ENCODE results near the gene LRATD1. TPM values are rescaled to one million over a fixed set of nuclear protein-coding genes. Genes with fewer than 3 reads are reported as not detected.

The LRATD1 gene
- total RNA-seq, 1 experiment from 2014 or later = 0.27 TPM

- Histone ChIP-seq H3K4me3 (ENCODE audit: low read depth, low read length) (no peak overlapping the region), H3K36me3 (ENCODE audit: control insufficient read depth, insufficient read depth, low read length) (no peaks in the 10 kb centered on the region), H3K27me3 (replicated peaks; ENCODE audit: control insufficient read depth, insufficient read depth, low read length) (no peaks in the 10 kb centered on the region), H3K9me3 (no peaks in the 10 kb centered on the region), H3K4me1 (no peaks in the 10 kb centered on the region)
- no peak for TF ChIP-seq CTCF (IDR thresholded peaks at IDR 0.05; ENCODE audit: insufficient read depth in 1 of 2, low read depth in 1 of 2, low read length in 1 of 2, severe bottlenecking in 1 of 2, unreplicated experiment in 1 of 2)
- intact Hi-C loops (cut with micrococcal nuclease; ENCODE audit: unreplicated experiment) = no loop called here
- no TSS peak for BruUV-seq (replicated peaks)
- Mint-ChIP-seq H3K27ac (ENCODE audit: unreplicated experiment) (no peak overlapping the region), H3K4me3 (ENCODE audit: unreplicated experiment) (no peak overlapping the region), H3K27me3 (ENCODE audit: insufficient read depth, unreplicated experiment) (no peaks in the 10 kb centered on the region), H3K36me3 (ENCODE audit: insufficient read depth, unreplicated experiment) (no peaks in the 10 kb centered on the region), H3K9me3 (ENCODE audit: unreplicated experiment) (no peaks in the 10 kb centered on the region), H3K4me1 (ENCODE audit: low read depth, unreplicated experiment) (no peaks in the 10 kb centered on the region)
- ChIA-PET POLR2A (no interaction called here), CTCF (no interaction called here)
- no peak for DNase-seq
Observed at GRCh38 chr2:14650066-14650465, 17.5 kb downstream of the LRATD1 start.

GRCh38 chr2:14654835-14655282 lies 22.3 kb downstream of the LRATD1 start:
- H3K27ac Mint-ChIP-seq (ENCODE audit: unreplicated experiment) = no peak overlapping the region
- TF ChIP-seq CTCF (IDR thresholded peaks at IDR 0.05; ENCODE audit: insufficient read depth in 1 of 2, low read depth in 1 of 2, low read length in 1 of 2, severe bottlenecking in 1 of 2, unreplicated experiment in 1 of 2) = no peak
- no TSS peak for BruUV-seq (replicated peaks)
- no peaks in the 10 kb centered on the region for H3K9me3 ChIP-seq
- H3K36me3 Mint-ChIP-seq (ENCODE audit: insufficient read depth, unreplicated experiment) = no peaks in the 10 kb centered on the region
- H3K9me3 Mint-ChIP-seq (ENCODE audit: unreplicated experiment) = no peaks in the 10 kb centered on the region
- H3K27me3 Mint-ChIP-seq (ENCODE audit: insufficient read depth, unreplicated experiment) = no peaks in the 10 kb centered on the region
- no peak for DNase-seq
- H3K36me3 ChIP-seq (ENCODE audit: control insufficient read depth, insufficient read depth, low read length) = no peaks in the 10 kb centered on the region
- no peaks in the 10 kb centered on the region for H3K4me1 Mint-ChIP-seq (ENCODE audit: low read depth, unreplicated experiment)
- no peaks in the 10 kb centered on the region for H3K4me1 ChIP-seq
- no peak overlapping the region for H3K4me3 ChIP-seq (ENCODE audit: low read depth, low read length)
- ChIA-PET CTCF (no interaction called here), POLR2A (no interaction called here)
- intact Hi-C loops (cut with micrococcal nuclease; ENCODE audit: unreplicated experiment) = no loop called here
- H3K27me3 ChIP-seq (replicated peaks; ENCODE audit: control insufficient read depth, insufficient read depth, low read length) = no peaks in the 10 kb centered on the region
- H3K4me3 Mint-ChIP-seq (ENCODE audit: unreplicated experiment) = no peak overlapping the region

- Mint-ChIP-seq H3K27ac (ENCODE audit: unreplicated experiment) (no peak overlapping the region), H3K36me3 (ENCODE audit: insufficient read depth, unreplicated experiment) (no peaks in the 10 kb centered on the region)
- no peak for TF ChIP-seq CTCF (IDR thresholded peaks at IDR 0.05; ENCODE audit: insufficient read depth in 1 of 2, low read depth in 1 of 2, low read length in 1 of 2, severe bottlenecking in 1 of 2, unreplicated experiment in 1 of 2)
Observed at GRCh38 chr2:14656146-14656545, 23.6 kb downstream of the LRATD1 start.

More at GRCh38 chr2:14656146-14656545, 23.6 kb downstream of the LRATD1 start:
- no peak for DNase-seq
- no peaks in the 10 kb centered on the region for H3K4me1 Mint-ChIP-seq (ENCODE audit: low read depth, unreplicated experiment)
- CTCF ChIA-PET = no interaction called here
- no peaks in the 10 kb centered on the region for H3K4me1 ChIP-seq
- no peak overlapping the region for H3K4me3 ChIP-seq (ENCODE audit: low read depth, low read length)
- H3K27me3 ChIP-seq (replicated peaks; ENCODE audit: control insufficient read depth, insufficient read depth, low read length) = no peaks in the 10 kb centered on the region
- H3K9me3 ChIP-seq = no peaks in the 10 kb centered on the region
- BruUV-seq (replicated peaks) = no TSS peak
- no peaks in the 10 kb centered on the region for H3K27me3 Mint-ChIP-seq (ENCODE audit: insufficient read depth, unreplicated experiment)
- intact Hi-C loops (cut with micrococcal nuclease; ENCODE audit: unreplicated experiment) = no loop called here
- POLR2A ChIA-PET = no interaction called here
- no peaks in the 10 kb centered on the region for H3K9me3 Mint-ChIP-seq (ENCODE audit: unreplicated experiment)
- H3K4me3 Mint-ChIP-seq (ENCODE audit: unreplicated experiment) = no peak overlapping the region
- H3K36me3 ChIP-seq (ENCODE audit: control insufficient read depth, insufficient read depth, low read length) = no peaks in the 10 kb centered on the region

Measured in Caco-2 (cell line).